ENCODE measurements around the gene MACROD2.

Gene MACROD2

DNA sequence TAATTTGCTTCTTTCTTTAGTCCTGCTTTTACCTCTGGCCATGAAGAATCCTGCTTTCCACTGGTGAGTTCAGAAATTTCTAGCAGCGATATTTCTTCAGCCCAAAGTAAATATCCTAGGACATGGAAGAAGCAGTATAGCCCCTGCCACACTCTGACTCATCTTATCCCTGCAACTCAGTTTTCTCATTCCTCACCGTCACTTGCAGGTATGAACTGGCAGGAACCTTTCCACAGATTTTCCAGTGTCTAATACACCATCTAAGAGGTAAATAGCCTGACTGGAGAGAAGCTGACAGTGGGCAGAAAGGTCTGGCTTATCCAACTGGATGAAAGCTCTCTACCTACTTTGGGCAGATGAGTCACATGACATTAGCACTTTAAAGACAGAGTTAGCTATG is 1158.8 kb downstream of the MACROD2 start:
- no peaks in the 10 kb centered on the region for H3K4me1 ChIP-seq (ENCODE audit: control insufficient read depth, insufficient read depth, low read length)
- TF ChIP-seq ZIC2 (tag by site-specific recombination; IDR thresholded peaks at IDR 0.05), result no peak
- H3K27ac ChIP-seq (ENCODE audit: extremely low read depth, low read depth, low read length), result no peak overlapping the region
- no peaks in the 10 kb centered on the region for H3K36me3 ChIP-seq (ENCODE audit: control insufficient read depth in 2 of 2, insufficient read depth in 1 of 2, low read length in 2 of 2)
- ChIA-PET CTCF (no interaction called here), POLR2A (no interaction called here)
- no peak overlapping the region for H3K4me3 ChIP-seq (ENCODE audit: low read depth, low read length)
- no peaks in the 10 kb centered on the region for H3K9me3 ChIP-seq (ENCODE audit: control insufficient read depth, insufficient read depth, low read depth, low read length)

DNA sequence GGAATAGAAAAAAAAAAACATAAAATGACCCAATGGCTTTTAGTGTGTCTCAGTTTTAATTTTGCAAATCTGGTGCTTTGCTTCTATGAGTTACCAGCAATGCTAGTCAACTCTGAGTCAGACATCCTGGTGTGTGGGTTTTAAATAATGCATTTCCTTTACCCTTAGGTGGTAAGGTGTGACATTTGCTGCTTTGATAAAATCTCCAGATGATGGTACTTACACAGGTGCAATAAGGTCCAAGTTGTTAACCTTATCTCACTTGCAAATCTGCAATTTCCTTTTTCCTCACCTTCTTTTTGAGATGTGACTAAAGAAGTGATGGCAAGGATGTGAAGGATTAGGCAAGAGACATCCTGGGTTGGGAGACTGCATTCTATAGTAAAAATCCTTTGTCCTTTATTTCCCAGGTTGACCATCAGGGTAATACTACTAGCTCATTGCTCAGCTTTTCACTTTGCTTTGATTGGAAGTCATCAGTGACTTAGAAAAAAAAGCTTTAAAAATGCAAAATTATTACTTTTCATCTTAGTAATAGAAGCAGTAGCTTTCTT is 1160.6 kb downstream of the MACROD2 start:
- Histone ChIP-seq H3K27ac (ENCODE audit: extremely low read depth, low read depth, low read length) (no peak overlapping the region), H3K4me1 (ENCODE audit: control insufficient read depth, insufficient read depth, low read length) (no peaks in the 10 kb centered on the region), H3K4me3 (ENCODE audit: low read depth, low read length) (no peak overlapping the region), H3K9me3 (ENCODE audit: control insufficient read depth, insufficient read depth, low read depth, low read length) (no peaks in the 10 kb centered on the region), H3K36me3 (ENCODE audit: control insufficient read depth in 2 of 2, insufficient read depth in 1 of 2, low read length in 2 of 2) (no peaks in the 10 kb centered on the region)
- TF ChIP-seq, protein P1, sequence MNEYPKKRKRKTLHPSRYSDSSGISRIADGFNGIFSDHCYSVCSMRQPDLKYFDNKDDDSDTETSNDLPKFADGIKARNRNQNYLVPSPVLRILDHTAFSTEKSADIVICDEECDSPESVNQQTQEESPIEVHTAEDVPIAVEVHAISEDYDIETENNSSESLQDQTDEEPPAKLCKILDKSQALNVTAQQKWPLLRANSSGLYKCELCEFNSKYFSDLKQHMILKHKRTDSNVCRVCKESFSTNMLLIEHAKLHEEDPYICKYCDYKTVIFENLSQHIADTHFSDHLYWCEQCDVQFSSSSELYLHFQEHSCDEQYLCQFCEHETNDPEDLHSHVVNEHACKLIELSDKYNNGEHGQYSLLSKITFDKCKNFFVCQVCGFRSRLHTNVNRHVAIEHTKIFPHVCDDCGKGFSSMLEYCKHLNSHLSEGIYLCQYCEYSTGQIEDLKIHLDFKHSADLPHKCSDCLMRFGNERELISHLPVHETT (tag by site-specific recombination; IDR thresholded peaks at IDR 0.05), result no peak
- ChIA-PET POLR2A (no interaction called here), CTCF (no interaction called here)

DNA sequence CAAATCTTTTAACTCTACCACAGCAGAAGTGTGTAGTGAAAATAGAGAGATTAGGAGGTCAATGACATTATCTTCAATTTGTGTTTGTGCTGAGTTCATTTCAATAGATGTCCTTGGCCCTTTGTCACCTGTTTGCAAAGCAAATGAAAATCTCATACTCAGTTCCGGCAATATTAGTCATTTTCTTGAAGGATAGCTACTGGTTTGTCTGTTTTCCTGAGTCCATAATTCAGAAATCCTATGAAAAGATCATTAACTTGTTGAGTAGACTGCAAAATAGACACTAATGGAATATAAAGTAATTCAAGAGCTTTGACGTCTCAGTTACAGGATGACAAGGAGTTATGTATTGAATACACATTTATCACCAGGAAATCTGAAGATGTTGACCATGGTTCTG is 1163.2 kb downstream of the MACROD2 start:
- Histone ChIP-seq H3K4me1 (ENCODE audit: control insufficient read depth, insufficient read depth, low read length) (no peaks in the 10 kb centered on the region), H3K36me3 (ENCODE audit: control insufficient read depth in 2 of 2, insufficient read depth in 1 of 2, low read length in 2 of 2) (no peaks in the 10 kb centered on the region), H3K9me3 (ENCODE audit: control insufficient read depth, insufficient read depth, low read depth, low read length) (no peaks in the 10 kb centered on the region), H3K27ac (ENCODE audit: extremely low read depth, low read depth, low read length) (no peak overlapping the region), H3K4me3 (ENCODE audit: low read depth, low read length) (no peak overlapping the region)
- ChIA-PET CTCF (no interaction called here), POLR2A (no interaction called here)
- TF ChIP-seq ZNF138 (tag by site-specific recombination; IDR thresholded peaks at IDR 0.05; ENCODE audit: borderline replicate concordance), result no peak

DNA sequence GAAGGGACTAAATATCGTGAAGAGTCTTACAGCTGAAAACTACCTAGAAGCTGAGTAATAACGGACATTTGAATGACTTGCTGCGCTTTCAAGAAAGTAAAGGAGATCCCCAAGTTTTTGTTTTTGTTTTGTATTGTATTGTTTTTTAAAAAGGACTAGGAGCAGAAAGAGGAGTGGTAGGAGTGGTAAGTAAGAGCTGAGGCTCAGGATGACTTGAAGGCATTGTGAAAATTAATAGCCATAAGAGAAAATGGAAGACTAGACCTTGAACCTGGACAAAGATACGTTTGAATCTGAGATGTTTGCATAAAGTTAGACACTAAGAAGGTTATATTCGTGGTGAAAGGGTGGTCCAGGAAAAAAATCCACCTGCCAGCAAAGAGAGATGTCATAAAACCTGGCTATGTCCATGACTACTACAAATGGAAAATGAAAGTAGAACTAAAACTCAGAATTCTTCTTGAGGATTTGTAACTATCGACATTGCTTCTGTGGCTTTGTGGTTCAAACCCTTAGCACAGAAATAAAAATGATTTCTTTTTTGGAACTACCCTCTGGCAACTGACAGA is 1166.8 kb downstream of the MACROD2 start:
- Histone ChIP-seq H3K9me3 (ENCODE audit: control insufficient read depth, insufficient read depth, low read depth, low read length) (no peaks in the 10 kb centered on the region), H3K36me3 (ENCODE audit: control insufficient read depth in 2 of 2, insufficient read depth in 1 of 2, low read length in 2 of 2) (no peaks in the 10 kb centered on the region), H3K4me3 (ENCODE audit: low read depth, low read length) (no peak overlapping the region), H3K27ac (ENCODE audit: extremely low read depth, low read depth, low read length) (no peak overlapping the region), H3K4me1 (ENCODE audit: control insufficient read depth, insufficient read depth, low read length) (no peaks in the 10 kb centered on the region)
- POLR2A ChIA-PET, result no interaction called here
- CTCF ChIA-PET, result no interaction called here
- TF ChIP-seq ZNF324 (tag by site-specific recombination; IDR thresholded peaks at IDR 0.05) (no peak), ZIC2 (tag by site-specific recombination; IDR thresholded peaks at IDR 0.05) (no peak), ZNF175 (tag by site-specific recombination; IDR thresholded peaks at IDR 0.05) (no peak), ZNF426 (tag by site-specific recombination; IDR thresholded peaks at IDR 0.05) (no peak), KLF10 (tag by site-specific recombination; IDR thresholded peaks at IDR 0.05) (no peak), ZNF571 (tag by site-specific recombination; IDR thresholded peaks at IDR 0.05) (no peak), ZNF292 (tag by site-specific recombination; IDR thresholded peaks at IDR 0.05; ENCODE audit: borderline replicate concordance, low read depth) (no peak)
- TF ChIP-seq, protein P2, sequence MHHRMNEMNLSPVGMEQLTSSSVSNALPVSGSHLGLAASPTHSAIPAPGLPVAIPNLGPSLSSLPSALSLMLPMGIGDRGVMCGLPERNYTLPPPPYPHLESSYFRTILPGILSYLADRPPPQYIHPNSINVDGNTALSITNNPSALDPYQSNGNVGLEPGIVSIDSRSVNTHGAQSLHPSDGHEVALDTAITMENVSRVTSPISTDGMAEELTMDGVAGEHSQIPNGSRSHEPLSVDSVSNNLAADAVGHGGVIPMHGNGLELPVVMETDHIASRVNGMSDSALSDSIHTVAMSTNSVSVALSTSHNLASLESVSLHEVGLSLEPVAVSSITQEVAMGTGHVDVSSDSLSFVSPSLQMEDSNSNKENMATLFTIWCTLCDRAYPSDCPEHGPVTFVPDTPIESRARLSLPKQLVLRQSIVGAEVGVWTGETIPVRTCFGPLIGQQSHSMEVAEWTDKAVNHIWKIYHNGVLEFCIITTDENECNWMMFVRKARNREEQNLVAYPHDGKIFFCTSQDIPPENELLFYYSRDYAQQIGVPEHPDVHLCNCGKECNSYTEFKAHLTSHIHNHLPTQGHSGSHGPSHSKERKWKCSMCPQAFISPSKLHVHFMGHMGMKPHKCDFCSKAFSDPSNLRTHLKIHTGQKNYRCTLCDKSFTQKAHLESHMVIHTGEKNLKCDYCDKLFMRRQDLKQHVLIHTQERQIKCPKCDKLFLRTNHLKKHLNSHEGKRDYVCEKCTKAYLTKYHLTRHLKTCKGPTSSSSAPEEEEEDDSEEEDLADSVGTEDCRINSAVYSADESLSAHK (tag by site-specific recombination; IDR thresholded peaks at IDR 0.05), result no peak
- TF ChIP-seq, protein P3, sequence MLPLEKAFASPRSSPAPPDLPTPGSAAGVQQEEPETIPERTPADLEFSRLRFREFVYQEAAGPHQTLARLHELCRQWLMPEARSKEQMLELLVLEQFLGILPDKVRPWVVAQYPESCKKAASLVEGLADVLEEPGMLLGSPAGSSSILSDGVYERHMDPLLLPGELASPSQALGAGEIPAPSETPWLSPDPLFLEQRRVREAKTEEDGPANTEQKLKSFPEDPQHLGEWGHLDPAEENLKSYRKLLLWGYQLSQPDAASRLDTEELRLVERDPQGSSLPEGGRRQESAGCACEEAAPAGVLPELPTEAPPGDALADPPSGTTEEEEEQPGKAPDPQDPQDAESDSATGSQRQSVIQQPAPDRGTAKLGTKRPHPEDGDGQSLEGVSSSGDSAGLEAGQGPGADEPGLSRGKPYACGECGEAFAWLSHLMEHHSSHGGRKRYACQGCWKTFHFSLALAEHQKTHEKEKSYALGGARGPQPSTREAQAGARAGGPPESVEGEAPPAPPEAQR (tag by site-specific recombination; IDR thresholded peaks at IDR 0.05), result no peak
